GM21723 (cell line): Measurements from ENCODE around the gene CNTN6.

ENCODE experiments used
- ATAC-seq: cut with Tn5 transposase; IDR thresholded peaks from one replicate; pipeline ENCODE4 v1.9.1; 2021; ENCODE audit warnings: mild to moderate bottlenecking, moderate library complexity; ENCODE audit not compliant: unreplicated experiment

Gene CNTN6

GRCh38 chr3:1400571-1400970 is 307.7 kb downstream of the CNTN6 start:
- no peak for ATAC-seq

GRCh38 chr3:1404270-1404962 is 311.6 kb downstream of the CNTN6 start:
- no peak for ATAC-seq

- ATAC-seq: no peak
Observed at GRCh38 chr3:1406250-1406649, 313.4 kb downstream of the CNTN6 start.

- peak; percentile 58 for ATAC-seq
Observed at GRCh38 chr3:1421577-1421976, 328.8 kb downstream of the CNTN6 start.

- ATAC-seq: no peak
Observed at GRCh38 chr3:1423566-1424089, 330.8 kb downstream of the CNTN6 start.

- ATAC-seq: no peak
Observed at GRCh38 chr3:1439395-1439794, 346.6 kb downstream of the CNTN6 start.

- peak; percentile 65 for ATAC-seq
Observed at GRCh38 chr3:1442271-1442670, 349.4 kb downstream of the CNTN6 start.

GRCh38 chr3:1444195-1444594 is 351.4 kb downstream of the CNTN6 start:
- no peak for ATAC-seq

GRCh38 chr3:1446531-1446930 is 353.7 kb downstream of the CNTN6 start:
- no peak for ATAC-seq

GRCh38 chr3:1447452-1447851 is 354.6 kb downstream of the CNTN6 start:
- ATAC-seq: no peak

- no peak for ATAC-seq
Observed at GRCh38 chr3:1448443-1448842, 355.6 kb downstream of the CNTN6 start.
